ENCODE measurements around the gene DBNDD2.

DNA sequence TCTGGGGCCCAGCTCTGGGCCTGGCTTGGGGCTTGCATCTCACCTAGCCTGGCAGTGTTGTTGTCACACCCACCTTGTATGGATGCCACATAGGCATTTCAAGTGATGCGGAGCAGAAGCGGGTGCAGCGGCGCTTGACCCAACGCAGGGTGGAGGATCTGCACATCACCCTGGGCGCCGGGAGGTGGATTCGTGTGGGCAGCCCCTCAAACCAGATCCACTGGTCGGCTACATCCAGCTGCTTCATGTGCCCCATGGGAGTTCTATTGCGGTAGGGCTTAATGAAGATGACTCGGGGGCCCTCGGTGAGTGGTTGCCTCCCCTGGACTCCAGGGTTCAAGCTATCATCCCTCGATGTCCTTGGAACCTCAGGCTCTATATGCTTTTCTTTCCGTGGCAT lies 33.1 kb upstream of the DBNDD2 start:
- no peak for TF ChIP-seq TAF1 (IDR thresholded peaks at IDR 0.05; ENCODE audit: borderline replicate concordance, low read depth, low read length)
- TF ChIP-seq POLR2A (IDR thresholded peaks at IDR 0.05; ENCODE audit: low read depth, low read length): no peak
